A549 treated with Mapracorat at 1 μM for 4 hours (cell line): ENCODE data around the gene PPP1R36. TPM values are rescaled to one million over a fixed set of nuclear protein-coding genes. Genes with fewer than 3 reads are reported as not detected.

Experiments used
- total RNA-seq: library from RNA; stranded (reverse); fragments of 200-300 nt; extraction: Qiagen RNA extraction; gene quantifications from 5 replicates; pipeline ENCODE4 v1.2.3, GENCODE V29; 2022

PPP1R36 gene, protein sequence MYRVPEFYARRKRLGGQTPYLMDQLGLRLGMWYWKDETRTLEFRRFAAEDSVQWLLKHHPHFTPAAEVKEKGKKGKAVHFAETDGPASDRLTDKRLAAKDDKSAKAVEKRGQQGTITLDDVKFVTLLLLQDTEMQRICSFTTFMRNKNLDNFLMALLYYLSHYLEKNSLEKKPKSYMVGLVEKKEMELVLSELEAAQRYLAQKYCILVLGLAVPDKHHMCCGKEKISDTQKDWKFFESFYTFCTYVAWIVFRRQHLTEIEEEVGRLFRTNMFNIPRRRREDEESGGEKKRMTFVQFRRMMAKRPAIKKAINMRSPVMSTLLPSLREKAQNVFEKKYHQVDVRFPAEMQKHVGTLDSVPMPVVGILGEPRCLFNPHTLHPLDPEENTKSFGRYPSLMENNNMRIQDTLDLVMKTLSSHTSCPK
- 0.20 to 0.45 TPM (median 0.30 TPM) in 5 replicates for total RNA-seq

DNA sequence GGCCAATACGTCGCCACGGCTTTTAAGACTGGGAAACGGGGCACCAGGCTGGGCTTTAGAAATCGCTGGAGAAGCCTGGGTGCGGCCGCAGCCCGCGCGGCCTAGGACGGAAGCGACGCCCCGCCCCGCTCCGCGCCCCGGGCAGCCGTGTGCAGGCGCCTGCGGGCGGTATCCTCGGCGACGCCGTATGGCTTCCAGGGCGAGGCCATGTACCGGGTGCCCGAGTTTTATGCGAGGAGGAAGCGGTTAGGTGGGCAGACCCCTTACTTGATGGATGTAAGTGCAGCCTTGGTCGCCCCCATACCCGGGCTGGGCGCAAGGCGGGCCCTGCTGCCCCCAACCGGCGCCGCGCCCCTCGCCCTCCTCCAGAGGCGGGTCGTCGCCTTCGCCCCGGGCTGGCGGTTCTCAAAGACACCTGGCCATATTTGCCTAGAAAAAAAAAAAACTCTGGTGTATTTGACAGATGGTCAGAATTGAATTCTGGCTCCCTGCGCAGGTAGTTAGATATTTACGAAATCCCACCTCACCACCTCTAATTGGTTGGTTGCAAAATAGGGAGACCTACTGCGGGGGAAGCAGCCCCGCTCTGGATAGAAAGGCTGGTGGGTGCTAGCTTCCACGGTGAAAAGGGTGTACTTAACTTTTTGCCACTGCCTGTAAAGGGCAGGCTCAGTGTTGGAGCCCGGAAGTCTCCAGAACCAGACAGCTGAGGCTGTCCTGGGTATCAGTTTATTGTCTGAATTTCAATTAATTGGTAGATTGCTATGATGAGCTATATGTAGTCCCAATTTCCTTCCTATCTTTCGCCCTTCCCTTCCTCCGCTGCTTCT, at the start of gene PPP1R36:
PPP1R36 (plus strand) TSS at position 171 of the 830 bp plus-strand sequence; CDS start at position 208, 37 bp downstream.

GRCh38 chr14:64503434-64504309, 46.1 kb upstream of the PPP1R36 start, which contains the start of gene ZBTB25:
Gene ZBTB25, minus strand, starts transcription at chr14:64503838. Its CDS starts 13,305 bp downstream, at chr14:64490533.

DNA sequence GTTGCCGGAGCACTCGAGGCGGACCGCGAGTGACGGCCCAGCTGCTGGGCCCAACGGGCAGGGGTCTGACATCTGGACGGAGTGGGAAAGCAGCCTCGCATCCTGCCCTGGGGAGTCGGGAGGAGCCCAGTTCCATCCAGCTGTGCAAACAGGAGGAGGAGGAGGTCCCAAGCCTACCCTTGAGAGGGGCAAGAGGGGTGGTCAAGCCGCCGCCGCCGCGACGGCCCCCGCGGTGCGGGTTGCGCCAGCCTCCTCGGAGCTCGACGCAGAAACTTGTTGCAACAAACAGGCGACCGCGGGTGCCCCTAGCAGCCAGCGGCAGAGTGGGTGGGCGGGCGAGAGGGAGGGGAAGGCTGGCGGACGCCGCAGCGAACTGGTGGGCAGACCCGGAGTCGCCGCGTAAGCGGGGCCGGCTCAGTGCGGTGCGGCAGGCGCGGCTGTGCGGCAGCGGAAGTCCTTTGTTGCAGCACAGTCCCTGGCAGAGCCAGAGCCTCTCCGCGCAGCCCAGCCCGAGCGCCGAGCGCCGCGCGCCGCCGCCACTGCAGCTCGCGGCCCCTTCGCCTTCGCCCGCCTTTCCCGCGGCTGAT, 45.4 kb upstream of the PPP1R36 start, which contains the start of gene ZBTB1:
ZBTB1 (plus strand) TSS at position 461 of the 587 bp plus-strand sequence. CDS start 16,735 bp downstream, outside the sequence.

GRCh38 chr14:64540208-64541202, 9.3 kb upstream of the PPP1R36 start, which contains the start of gene HSPA2:
Gene HSPA2, plus strand, starts transcription at chr14:64540741. Its CDS starts 109 bp downstream, at chr14:64540850.

Other genes starting within 250 kb of the PPP1R36 start
- 104 to 117 TPM (median 111 TPM) in 5 replicates for gene MTHFD1, start 161.6 kb upstream of the PPP1R36 start, total RNA-seq
- gene AKAP5, start 84.5 kb upstream of the PPP1R36 start, total RNA-seq = 0.35 to 0.46 TPM (median 0.41 TPM) in 5 replicates
- 4.2 to 6.8 TPM (median 5.6 TPM) in 5 replicates for gene ZBTB25, start 46.1 kb upstream of the PPP1R36 start, total RNA-seq
- 20.4 to 23.8 TPM (median 21.8 TPM) in 5 replicates for gene ZBTB1, start 45.2 kb upstream of the PPP1R36 start, total RNA-seq
- 31.4 to 37.2 TPM (median 32.7 TPM) in 5 replicates for gene HSPA2, start 9.2 kb upstream of the PPP1R36 start, total RNA-seq
- gene PLEKHG3, start 154.5 kb downstream of the PPP1R36 start, total RNA-seq = 18.2 to 32.7 TPM (median 28.5 TPM) in 5 replicates